ENCODE data around the gene MBOAT2.

GRCh38 chr2:8999102-8999446, 4.4 kb downstream of the MBOAT2 start:
- TF ChIP-seq CTCF (conservative IDR thresholded peaks at IDR 0.05 in 1 of 2, IDR thresholded peaks at IDR 0.05 in 1 of 2; ENCODE audit: extremely low read depth in 1 of 2, insufficient read depth in 1 of 2, low read depth in 1 of 2, low read length in 2 of 2) (no peak), EZH2 (IDR thresholded peaks at IDR 0.05; ENCODE audit: borderline replicate concordance, low read length) (no peak)
